Activated naive CD8-positive, alpha-beta T cell treated with anti-CD3 and anti-CD28 coated beads, Interleukin-2, amount 50 U/mL, for 24 hours (primary cell): Measurements from ENCODE around the gene LSS.
"Not testable (repeated sequence)": the region's sequence is repeated elsewhere in the genome, so short reads cannot be mapped to it uniquely, and the experiment has no call there.

Experiments
- ATAC-seq: fragments of 150-1000 bp; cut with Tn5 transposase; one replicate; pipeline ENCODE4 v1.10.0; 2021
- DNase-seq: peaks from one replicate; pipeline ENCODE4 v3.0.0; 2021
- H3K27ac Mint-ChIP-seq: one replicate; pipeline ENCODE4 v1.8.0; 2021; ENCODE audit warnings: mild to moderate bottlenecking, mixed read lengths
- H3K27me3 Mint-ChIP-seq: one replicate; pipeline ENCODE4 v1.8.0; 2021; ENCODE audit warnings: mixed read lengths
- H3K36me3 Mint-ChIP-seq: one replicate; pipeline ENCODE4 v1.8.0; 2021; ENCODE audit warnings: low read depth, mixed read lengths
- H3K4me1 Mint-ChIP-seq: one replicate; pipeline ENCODE4 v1.8.0; 2021; ENCODE audit warnings: mixed read lengths
- H3K4me3 Mint-ChIP-seq: one replicate; pipeline ENCODE4 v1.8.0; 2021; ENCODE audit warnings: mild to moderate bottlenecking, moderate library complexity, mixed read lengths
- H3K9me3 Mint-ChIP-seq: one replicate; pipeline ENCODE4 v1.8.0; 2021; ENCODE audit warnings: mixed read lengths

Gene LSS

GRCh38 chr21:46207006-46207919, 21.3 kb downstream of the LSS start:
- Mint-ChIP-seq H3K27me3 (no peaks in the 10 kb centered on the region), H3K4me1 (no peaks in the 10 kb centered on the region), H3K4me3 (no peak overlapping the region), H3K27ac (no peak overlapping the region), H3K36me3 (peaks cover 2% of the 10 kb centered on the region), H3K9me3 (no peaks in the 10 kb centered on the region)
- ATAC-seq: no peak
- DNase-seq: no peak

GRCh38 chr21:46206163-46207005, 22.2 kb downstream of the LSS start:
- H3K36me3 Mint-ChIP-seq: peaks cover 2% of the 10 kb centered on the region
- H3K4me1 Mint-ChIP-seq: no peaks in the 10 kb centered on the region
- no peak overlapping the region for H3K4me3 Mint-ChIP-seq
- H3K9me3 Mint-ChIP-seq: no peaks in the 10 kb centered on the region
- no peak for DNase-seq
- no peak overlapping the region for H3K27ac Mint-ChIP-seq
- H3K27me3 Mint-ChIP-seq: no peaks in the 10 kb centered on the region
- ATAC-seq: no peak

GRCh38 chr21:46205766-46206162, 22.8 kb downstream of the LSS start:
- no peaks in the 10 kb centered on the region for H3K9me3 Mint-ChIP-seq
- peaks cover 2% of the 10 kb centered on the region for H3K36me3 Mint-ChIP-seq
- no peak for ATAC-seq
- H3K4me3 Mint-ChIP-seq: no peak overlapping the region
- no peak for DNase-seq
- no peaks in the 10 kb centered on the region for H3K4me1 Mint-ChIP-seq
- no peak overlapping the region for H3K27ac Mint-ChIP-seq
- H3K27me3 Mint-ChIP-seq: no peaks in the 10 kb centered on the region

GRCh38 chr21:46205166-46205565, 23.4 kb downstream of the LSS start:
- Mint-ChIP-seq H3K9me3 (no peaks in the 10 kb centered on the region), H3K4me3 (no peak overlapping the region), H3K27me3 (no peaks in the 10 kb centered on the region), H3K36me3 (peaks cover 2% of the 10 kb centered on the region), H3K4me1 (no peaks in the 10 kb centered on the region), H3K27ac (no peak overlapping the region)
- DNase-seq (no peak), ATAC-seq (no peak)

- H3K4me3 Mint-ChIP-seq: no peak overlapping the region
- H3K9me3 Mint-ChIP-seq: no peaks in the 10 kb centered on the region
- no peaks in the 10 kb centered on the region for H3K4me1 Mint-ChIP-seq
- DNase-seq (no peak), ATAC-seq (no peak)
- H3K36me3 Mint-ChIP-seq: peaks cover 11% of the 10 kb centered on the region
- H3K27me3 Mint-ChIP-seq: no peaks in the 10 kb centered on the region
- H3K27ac Mint-ChIP-seq: no peak overlapping the region
Measured at GRCh38 chr21:46203203-46203600, 25.4 kb downstream of the LSS start.

GRCh38 chr21:46202592-46203202, 25.9 kb downstream of the LSS start:
- Mint-ChIP-seq H3K27ac (no peak overlapping the region), H3K9me3 (no peaks in the 10 kb centered on the region), H3K36me3 (peaks cover 11% of the 10 kb centered on the region), H3K27me3 (no peaks in the 10 kb centered on the region), H3K4me1 (no peaks in the 10 kb centered on the region), H3K4me3 (no peak overlapping the region)
- ATAC-seq (no peak), DNase-seq (no peak)

GRCh38 chr21:46200877-46201803, 27.4 kb downstream of the LSS start:
- H3K27ac Mint-ChIP-seq, ATAC-seq, H3K4me1 Mint-ChIP-seq, H3K27me3 Mint-ChIP-seq, H3K4me3 Mint-ChIP-seq, H3K9me3 Mint-ChIP-seq, DNase-seq: not testable (repeated sequence)
- peaks cover 13% of the 10 kb centered on the region for H3K36me3 Mint-ChIP-seq

- DNase-seq (no peak), ATAC-seq (no peak)
- Mint-ChIP-seq H3K9me3 (no peaks in the 10 kb centered on the region), H3K4me3 (no peak overlapping the region), H3K4me1 (no peaks in the 10 kb centered on the region), H3K27me3 (no peaks in the 10 kb centered on the region), H3K36me3 (peaks cover 14% of the 10 kb centered on the region), H3K27ac (no peak overlapping the region)
Measured at GRCh38 chr21:46199436-46200373, 28.9 kb downstream of the LSS start.

GRCh38 chr21:46196733-46197132, 31.8 kb downstream of the LSS start:
- H3K9me3 Mint-ChIP-seq: no peaks in the 10 kb centered on the region
- no peak for DNase-seq
- no peak for ATAC-seq
- no peaks in the 10 kb centered on the region for H3K4me1 Mint-ChIP-seq
- H3K4me3 Mint-ChIP-seq: no peak overlapping the region
- H3K27ac Mint-ChIP-seq: no peak overlapping the region
- H3K36me3 Mint-ChIP-seq: peaks cover 14% of the 10 kb centered on the region
- H3K27me3 Mint-ChIP-seq: no peaks in the 10 kb centered on the region

- Mint-ChIP-seq H3K4me1 (no peaks in the 10 kb centered on the region), H3K27ac (no peak overlapping the region), H3K27me3 (no peaks in the 10 kb centered on the region), H3K9me3 (no peaks in the 10 kb centered on the region), H3K4me3 (no peak overlapping the region), H3K36me3 (peaks cover 14% of the 10 kb centered on the region)
- DNase-seq (no peak), ATAC-seq (no peak)
Measured at GRCh38 chr21:46195595-46196195, 32.9 kb downstream of the LSS start.

GRCh38 chr21:46194374-46195334, 33.9 kb downstream of the LSS start:
- Mint-ChIP-seq H3K4me1 (no peaks in the 10 kb centered on the region), H3K4me3 (no peak overlapping the region), H3K27me3 (no peaks in the 10 kb centered on the region), H3K36me3 (peaks cover 12% of the 10 kb centered on the region), H3K27ac (no peak overlapping the region), H3K9me3 (no peaks in the 10 kb centered on the region)
- no peak for DNase-seq
- no peak for ATAC-seq

GRCh38 chr21:46193829-46194373, 34.7 kb downstream of the LSS start:
- H3K9me3 Mint-ChIP-seq: no peaks in the 10 kb centered on the region
- DNase-seq: no peak
- H3K4me3 Mint-ChIP-seq: no peak overlapping the region
- no peak overlapping the region for H3K27ac Mint-ChIP-seq
- H3K36me3 Mint-ChIP-seq: peaks cover 6% of the 10 kb centered on the region
- no peaks in the 10 kb centered on the region for H3K4me1 Mint-ChIP-seq
- no peaks in the 10 kb centered on the region for H3K27me3 Mint-ChIP-seq
- ATAC-seq: no peak
